Neutrophil (primary cell): ENCODE measurements around the gene ESF1.
A peak's percentile ranks its signal among the peaks of the same experiment; 100 is the strongest.

ENCODE experiments used
- H3K27ac ChIP-seq: fragments of 200-600 bp; sonication (generic); 2 replicates; pipeline ENCODE4 v1.5.1; 2016; ENCODE audit warnings: mild to moderate bottlenecking, moderate library complexity
- H3K27me3 ChIP-seq: fragments of 200-600 bp; sonication (generic); 2 replicates; pipeline ENCODE4 v1.6.0; 2016; ENCODE audit warnings: mild to moderate bottlenecking
- H3K36me3 ChIP-seq: fragments of 200-600 bp; sonication (generic); 2 replicates; pipeline ENCODE4 v1.5.1; 2017
- H3K4me1 ChIP-seq, 2 experiments: fragments of 200-600 bp in 1 of 2; sonication (generic) in 1 of 2; 1 replicate in 1 of 2; 2 replicates in 1 of 2; pipeline versions ENCODE4 v1.5.1 to v1.6.1; 2013 to 2016; ENCODE audit warnings: low read depth in 1 of 2, low read length in 1 of 2, mild to moderate bottlenecking in 1 of 2, moderate library complexity in 1 of 2; ENCODE audit not compliant: control insufficient read depth in 1 of 2, insufficient read depth in 1 of 2
- H3K4me3 ChIP-seq, 2 experiments: fragments of 200-600 bp in 1 of 2; sonication (generic) in 1 of 2; 1 replicate in 1 of 2; 2 replicates in 1 of 2; pipeline ENCODE4 v1.5.1; 2013 to 2016; ENCODE audit warnings: low read depth in 1 of 2, low read length in 1 of 2, mild to moderate bottlenecking in 1 of 2, moderate library complexity in 1 of 2
- H3K9me3 ChIP-seq: fragments of 200-600 bp; sonication (generic); 2 replicates; pipeline ENCODE4 v1.5.1; 2016
- TF ChIP-seq, protein P1 (sequence below): fragments of 200-600 bp; sonication (generic); IDR thresholded peaks from 2 replicates; pipeline ENCODE4 v1.5.1; 2016; ENCODE audit warnings: antibody characterized with exemption

The ESF1 gene

DNA sequence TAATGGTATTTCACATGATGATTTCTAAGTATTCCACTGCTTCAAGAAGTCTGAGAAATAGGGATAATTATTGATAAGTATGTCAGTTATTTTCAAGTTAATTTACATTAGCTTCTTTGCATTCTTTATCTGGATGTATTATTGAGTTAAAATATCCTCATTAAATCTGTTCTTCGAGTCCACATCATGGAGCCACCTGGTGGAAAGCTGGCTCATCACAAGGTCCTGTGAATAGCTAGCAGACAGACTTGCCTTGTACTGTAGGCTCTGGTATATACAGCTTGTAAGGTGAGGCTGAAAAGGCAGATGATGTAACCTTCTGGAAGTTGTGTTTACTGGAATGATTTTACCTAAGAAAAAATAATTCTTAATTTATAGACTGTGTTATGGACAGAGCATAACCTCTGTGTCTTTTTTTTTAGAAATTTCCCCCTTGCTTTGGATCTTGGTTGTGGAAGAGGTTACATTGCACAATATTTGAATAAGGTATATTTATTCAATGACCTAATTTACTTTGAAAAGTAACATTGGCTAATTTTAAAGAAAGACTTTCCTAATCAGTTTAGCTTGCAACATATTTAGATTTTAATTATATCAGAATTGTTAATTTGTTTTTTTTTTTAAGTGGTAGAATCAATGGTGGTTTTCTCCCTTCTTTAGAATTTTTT, 3.6 kb upstream of the ESF1 start:
- H3K36me3 ChIP-seq: peaks cover 37% of the 10 kb centered on the region
- peaks cover 32 to 34% of the 10 kb centered on the region in 2 experiments for H3K4me1 ChIP-seq
- TF ChIP-seq, protein P1, sequence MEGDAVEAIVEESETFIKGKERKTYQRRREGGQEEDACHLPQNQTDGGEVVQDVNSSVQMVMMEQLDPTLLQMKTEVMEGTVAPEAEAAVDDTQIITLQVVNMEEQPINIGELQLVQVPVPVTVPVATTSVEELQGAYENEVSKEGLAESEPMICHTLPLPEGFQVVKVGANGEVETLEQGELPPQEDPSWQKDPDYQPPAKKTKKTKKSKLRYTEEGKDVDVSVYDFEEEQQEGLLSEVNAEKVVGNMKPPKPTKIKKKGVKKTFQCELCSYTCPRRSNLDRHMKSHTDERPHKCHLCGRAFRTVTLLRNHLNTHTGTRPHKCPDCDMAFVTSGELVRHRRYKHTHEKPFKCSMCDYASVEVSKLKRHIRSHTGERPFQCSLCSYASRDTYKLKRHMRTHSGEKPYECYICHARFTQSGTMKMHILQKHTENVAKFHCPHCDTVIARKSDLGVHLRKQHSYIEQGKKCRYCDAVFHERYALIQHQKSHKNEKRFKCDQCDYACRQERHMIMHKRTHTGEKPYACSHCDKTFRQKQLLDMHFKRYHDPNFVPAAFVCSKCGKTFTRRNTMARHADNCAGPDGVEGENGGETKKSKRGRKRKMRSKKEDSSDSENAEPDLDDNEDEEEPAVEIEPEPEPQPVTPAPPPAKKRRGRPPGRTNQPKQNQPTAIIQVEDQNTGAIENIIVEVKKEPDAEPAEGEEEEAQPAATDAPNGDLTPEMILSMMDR: no peak
- peak overlapping the region; percentile 21 for H3K27ac ChIP-seq
- H3K27me3 ChIP-seq: no peaks in the 10 kb centered on the region
- no peaks in the 10 kb centered on the region for H3K9me3 ChIP-seq
- no peak overlapping the region for H3K4me3 ChIP-seq

DNA sequence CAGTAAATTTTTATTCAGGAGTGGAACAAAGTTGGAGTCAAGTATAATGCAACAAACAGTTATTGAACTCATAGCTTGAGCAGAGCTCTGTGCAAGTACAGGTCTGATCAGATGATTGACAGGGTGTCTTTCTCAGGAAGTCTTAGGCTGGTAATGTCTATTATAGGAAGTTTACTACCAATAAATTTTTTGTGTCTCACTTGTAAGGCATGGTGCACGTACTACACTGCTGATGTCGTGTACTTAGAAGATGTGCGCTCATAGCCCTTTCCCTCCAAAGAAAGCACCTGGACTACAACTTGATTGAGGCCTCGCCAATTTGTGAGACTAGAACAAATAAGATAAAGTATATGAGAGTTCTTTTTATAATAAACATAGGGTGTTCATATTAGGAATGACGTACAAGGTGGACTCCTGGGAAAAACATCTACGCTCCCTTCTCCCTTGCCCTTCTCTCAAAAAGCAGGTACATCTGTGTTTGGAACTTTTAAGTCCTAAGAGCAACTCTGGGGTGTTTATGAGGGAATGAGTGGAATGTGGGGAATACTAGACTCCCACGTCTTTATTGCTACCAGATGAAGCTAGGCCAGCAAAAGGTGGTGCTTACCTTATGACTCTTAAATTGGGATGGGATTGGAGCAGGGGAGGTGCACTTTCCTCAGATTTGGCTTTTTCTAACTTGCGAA, 1.6 kb upstream of the ESF1 start:
- H3K4me1 ChIP-seq: peaks cover 32 to 34% of the 10 kb centered on the region in 2 experiments
- no peaks in the 10 kb centered on the region for H3K27me3 ChIP-seq
- H3K36me3 ChIP-seq: peaks cover 19% of the 10 kb centered on the region
- no peaks in the 10 kb centered on the region for H3K9me3 ChIP-seq
- H3K4me3 ChIP-seq: no peak overlapping the region
- H3K27ac ChIP-seq: peak overlapping the region; percentile 88
- TF ChIP-seq, protein P1: no peak

DNA sequence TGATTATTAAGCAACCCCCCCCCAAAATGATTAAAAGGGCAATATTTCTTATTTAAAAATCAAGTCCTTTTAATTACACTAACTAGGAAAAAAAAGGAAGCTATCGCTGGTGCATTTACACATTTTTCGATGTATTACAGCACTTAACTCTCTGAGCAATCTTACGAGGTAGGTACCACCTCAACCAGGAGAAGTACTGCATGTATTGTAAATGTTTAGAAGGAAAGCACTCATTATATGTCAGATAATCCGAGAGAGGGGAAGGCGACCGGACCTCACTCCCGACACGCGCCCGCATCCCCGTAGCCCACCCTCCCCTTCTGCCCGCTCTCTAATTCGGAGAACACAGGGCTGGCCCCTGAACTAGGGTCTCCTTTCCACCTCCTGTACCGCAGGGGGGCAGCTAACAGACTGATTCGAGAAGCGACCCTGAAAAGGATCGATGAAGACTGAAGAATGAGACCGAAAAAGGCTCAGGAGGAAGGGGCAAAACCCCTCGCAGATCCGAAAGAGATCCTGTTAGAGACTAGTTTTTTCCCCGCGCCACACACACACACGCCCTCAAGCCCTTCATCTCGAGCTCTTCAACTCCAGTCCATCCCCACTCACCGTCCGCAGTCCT, 337 bp downstream of the ESF1 start:
- Histone ChIP-seq H3K4me1 (peaks cover 32 to 34% of the 10 kb centered on the region in 2 experiments), H3K36me3 (peaks cover under 1% of the 10 kb centered on the region), H3K4me3 (peak overlapping the region; percentile 69 to 85), H3K27me3 (no peaks in the 10 kb centered on the region), H3K27ac (peak overlapping the region; percentile 88), H3K9me3 (no peaks in the 10 kb centered on the region)
- TF ChIP-seq, protein P1: no peak

DNA sequence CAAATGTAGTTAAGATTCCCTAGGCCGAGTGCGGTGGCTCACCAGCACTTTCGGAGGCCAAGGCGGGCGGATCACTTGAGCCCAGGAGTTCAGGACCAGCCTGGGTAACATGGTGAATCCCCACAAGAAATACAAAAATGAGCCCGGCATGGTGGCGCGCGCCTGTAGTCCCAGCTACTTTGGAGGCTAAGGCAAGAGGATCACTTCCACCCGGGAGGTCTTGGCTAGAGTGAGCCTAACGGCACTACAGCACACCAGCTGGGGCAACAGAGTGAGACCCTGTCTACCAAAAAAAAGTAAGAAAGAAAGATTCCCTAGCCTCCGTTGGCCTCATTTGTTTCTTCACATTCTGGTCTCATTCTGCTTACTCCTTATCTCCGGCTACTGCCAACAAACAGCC, 1.2 kb downstream of the ESF1 start:
- Histone ChIP-seq H3K9me3 (no peaks in the 10 kb centered on the region), H3K27me3 (no peaks in the 10 kb centered on the region), H3K4me1 (peaks cover 31 to 34% of the 10 kb centered on the region in 2 experiments), H3K27ac (no peak overlapping the region), H3K36me3 (no peaks in the 10 kb centered on the region), H3K4me3 (no peak overlapping the region)
- TF ChIP-seq, protein P1: no peak

DNA sequence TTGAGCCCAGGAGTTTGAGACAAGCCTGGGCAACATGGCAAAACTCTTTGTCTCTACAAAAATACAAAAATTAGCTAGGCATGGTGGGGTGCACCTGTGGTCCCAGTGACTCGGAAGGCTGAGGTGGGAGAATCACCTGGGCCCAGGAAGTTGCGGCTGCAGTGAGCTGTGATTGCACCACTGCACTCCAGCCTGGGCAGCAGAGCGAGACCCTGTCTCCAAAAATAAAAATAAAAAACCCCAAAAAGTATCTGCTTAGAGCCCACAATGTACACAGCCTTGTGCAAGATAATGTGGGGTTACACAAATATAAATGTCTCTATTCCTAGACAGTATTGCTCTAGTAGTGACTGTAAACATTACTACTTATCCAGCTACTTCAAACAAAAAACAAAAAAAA, 5.9 kb downstream of the ESF1 start:
- Histone ChIP-seq H3K4me3 (no peak overlapping the region), H3K27me3 (no peaks in the 10 kb centered on the region), H3K27ac (no peak overlapping the region), H3K9me3 (no peaks in the 10 kb centered on the region), H3K36me3 (peaks cover 5% of the 10 kb centered on the region), H3K4me1 (no peaks in the 10 kb centered on the region)
- TF ChIP-seq, protein P1: no peak
